Measurements from ENCODE around the gene PTPRS.
A peak's percentile ranks its signal among the peaks of the same experiment; 100 is the strongest.

The PTPRS gene

DNA sequence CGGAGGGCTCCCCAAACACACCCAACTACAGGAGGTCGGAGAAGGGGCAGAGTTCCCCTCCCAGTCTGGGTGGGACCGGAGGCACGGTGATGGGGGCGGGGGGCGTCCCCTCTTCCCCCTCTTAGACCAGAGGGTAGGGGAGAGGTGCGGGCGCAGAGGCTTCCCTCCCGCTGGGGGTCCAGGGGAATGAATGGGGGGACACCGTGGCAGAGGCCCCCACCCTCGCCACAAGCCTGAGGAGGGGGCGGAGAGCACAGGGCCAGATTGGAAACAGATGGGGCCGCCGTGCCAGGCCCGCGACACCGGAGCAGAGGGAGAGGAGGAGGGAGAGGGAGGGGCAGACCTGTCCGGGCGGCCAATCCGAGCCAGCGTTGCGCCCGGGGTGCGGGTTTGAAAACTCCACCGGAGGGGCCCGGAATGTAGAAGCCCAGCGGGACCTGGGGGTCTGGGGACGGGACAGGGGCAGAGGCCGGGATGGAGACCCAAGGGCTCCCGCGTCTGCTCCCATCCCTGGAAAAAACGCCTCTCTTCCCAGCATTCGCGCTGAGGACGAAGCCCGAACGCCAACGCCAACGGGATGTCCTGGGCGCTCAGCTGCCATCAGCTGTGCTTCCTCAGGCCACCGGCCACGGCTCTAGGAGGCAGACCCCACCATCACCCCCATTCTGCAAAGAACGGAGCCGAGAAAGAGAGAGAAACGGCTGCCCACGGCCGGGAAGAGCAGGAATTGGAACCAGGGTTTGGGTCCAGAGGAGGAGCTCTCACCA lies 46.8 kb downstream of the PTPRS start:
- POLR2A ChIA-PET: interaction anchor here (0.6 to 0.9 kb wide), 2 partner anchors 28 to 333 kb away, joined by 3 read pairs; no protein-coding TSS in a partner anchor
- CTCF ChIA-PET: interaction anchor here (1.3 to 1.7 kb wide), 2 partner anchors 12 to 28 kb away, joined by 3 read pairs; no protein-coding TSS in a partner anchor
- TF ChIP-seq, protein P1, sequence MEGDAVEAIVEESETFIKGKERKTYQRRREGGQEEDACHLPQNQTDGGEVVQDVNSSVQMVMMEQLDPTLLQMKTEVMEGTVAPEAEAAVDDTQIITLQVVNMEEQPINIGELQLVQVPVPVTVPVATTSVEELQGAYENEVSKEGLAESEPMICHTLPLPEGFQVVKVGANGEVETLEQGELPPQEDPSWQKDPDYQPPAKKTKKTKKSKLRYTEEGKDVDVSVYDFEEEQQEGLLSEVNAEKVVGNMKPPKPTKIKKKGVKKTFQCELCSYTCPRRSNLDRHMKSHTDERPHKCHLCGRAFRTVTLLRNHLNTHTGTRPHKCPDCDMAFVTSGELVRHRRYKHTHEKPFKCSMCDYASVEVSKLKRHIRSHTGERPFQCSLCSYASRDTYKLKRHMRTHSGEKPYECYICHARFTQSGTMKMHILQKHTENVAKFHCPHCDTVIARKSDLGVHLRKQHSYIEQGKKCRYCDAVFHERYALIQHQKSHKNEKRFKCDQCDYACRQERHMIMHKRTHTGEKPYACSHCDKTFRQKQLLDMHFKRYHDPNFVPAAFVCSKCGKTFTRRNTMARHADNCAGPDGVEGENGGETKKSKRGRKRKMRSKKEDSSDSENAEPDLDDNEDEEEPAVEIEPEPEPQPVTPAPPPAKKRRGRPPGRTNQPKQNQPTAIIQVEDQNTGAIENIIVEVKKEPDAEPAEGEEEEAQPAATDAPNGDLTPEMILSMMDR (IDR thresholded peaks at IDR 0.05; ENCODE audit: control extremely low read depth, extremely low read depth, low read depth, missing control alignments): no peak
- no peak for DNase-seq (ENCODE audit: extremely low spot score)

DNA sequence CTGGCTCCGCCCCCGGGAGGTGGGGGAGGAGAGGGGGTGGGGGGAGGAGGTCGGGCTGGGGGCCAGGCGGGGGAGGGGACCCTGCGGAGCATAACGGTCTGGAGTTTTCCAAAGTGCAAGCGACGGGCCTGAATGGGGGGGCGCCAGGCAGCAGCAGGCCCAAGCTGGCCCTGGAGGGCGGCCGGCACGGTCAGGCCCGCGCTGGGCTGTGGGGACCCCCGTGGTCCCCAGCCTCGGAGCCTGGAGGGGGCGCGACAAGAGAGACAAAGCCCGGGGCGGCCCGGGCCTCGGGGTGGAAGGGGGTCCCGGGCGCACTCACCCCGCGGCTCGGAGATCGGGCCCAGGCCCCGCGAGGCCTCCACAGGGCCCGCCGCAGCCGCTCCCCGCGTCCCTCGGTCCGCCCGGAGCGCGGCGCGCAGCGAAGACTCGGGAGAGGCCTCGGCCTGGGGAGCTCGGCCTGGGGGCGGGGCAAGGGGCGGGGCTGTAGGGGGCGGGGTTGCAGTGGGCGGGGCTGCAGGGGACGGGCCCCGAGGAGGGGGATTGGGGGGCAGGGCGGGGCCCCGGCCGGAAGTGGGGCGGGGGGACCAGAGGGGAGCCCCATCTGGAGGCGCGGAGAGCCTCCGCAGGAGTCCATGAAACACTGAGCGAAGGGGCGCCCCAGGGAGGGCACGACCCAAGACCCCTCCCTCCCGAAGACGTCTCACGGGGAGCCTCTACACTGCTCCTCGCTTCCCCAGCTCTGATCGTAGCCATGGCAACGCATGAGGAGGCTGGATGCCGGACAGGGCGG lies 47.6 kb downstream of the PTPRS start:
- DNase-seq (ENCODE audit: extremely low spot score): peak; percentile 86
- ChIA-PET POLR2A (interaction anchor here (0.6 to 0.9 kb wide), 4 partner anchors 29 to 535 kb away, joined by 3 to 5 read pairs (median 4); no protein-coding TSS in a partner anchor), CTCF (interaction anchor here (0.7 to 1.7 kb wide), 4 partner anchors 12 to 66 kb away, joined by 3 read pairs; no protein-coding TSS in a partner anchor)
- TF ChIP-seq, protein P1 (IDR thresholded peaks at IDR 0.05; ENCODE audit: control extremely low read depth, extremely low read depth, low read depth, missing control alignments): no peak

DNA sequence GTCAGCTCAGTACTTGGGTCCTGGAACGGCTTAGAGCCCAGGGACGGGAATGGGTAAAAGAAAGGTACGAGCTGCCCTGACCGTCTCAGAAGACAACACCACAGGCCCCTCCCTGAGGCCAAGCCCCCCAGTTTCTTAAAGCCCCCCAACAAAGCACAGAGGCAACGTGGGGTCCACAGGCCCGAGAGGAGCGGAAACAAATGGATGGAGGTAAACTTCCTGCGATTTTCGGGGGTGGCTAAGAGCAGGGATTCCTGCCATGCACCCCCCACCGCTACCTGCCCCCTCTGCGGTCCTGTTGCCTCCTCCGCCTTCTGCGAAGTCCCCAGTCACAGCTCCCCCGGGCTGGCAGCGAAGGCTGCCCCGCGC lies 48.2 kb downstream of the PTPRS start:
- DNase-seq (ENCODE audit: extremely low spot score): no peak
- TF ChIP-seq, protein P1 (IDR thresholded peaks at IDR 0.05; ENCODE audit: control extremely low read depth, extremely low read depth, low read depth, missing control alignments): no peak
- ChIA-PET POLR2A (interaction anchor here (0.6 to 0.7 kb wide), 2 partner anchors 93 to 536 kb away, joined by 4 to 5 read pairs; no protein-coding TSS in a partner anchor), CTCF (interaction anchor here (0.7 to 0.9 kb wide), 2 partner anchors 29 to 66 kb away, joined by 3 read pairs; no protein-coding TSS in a partner anchor)

DNA sequence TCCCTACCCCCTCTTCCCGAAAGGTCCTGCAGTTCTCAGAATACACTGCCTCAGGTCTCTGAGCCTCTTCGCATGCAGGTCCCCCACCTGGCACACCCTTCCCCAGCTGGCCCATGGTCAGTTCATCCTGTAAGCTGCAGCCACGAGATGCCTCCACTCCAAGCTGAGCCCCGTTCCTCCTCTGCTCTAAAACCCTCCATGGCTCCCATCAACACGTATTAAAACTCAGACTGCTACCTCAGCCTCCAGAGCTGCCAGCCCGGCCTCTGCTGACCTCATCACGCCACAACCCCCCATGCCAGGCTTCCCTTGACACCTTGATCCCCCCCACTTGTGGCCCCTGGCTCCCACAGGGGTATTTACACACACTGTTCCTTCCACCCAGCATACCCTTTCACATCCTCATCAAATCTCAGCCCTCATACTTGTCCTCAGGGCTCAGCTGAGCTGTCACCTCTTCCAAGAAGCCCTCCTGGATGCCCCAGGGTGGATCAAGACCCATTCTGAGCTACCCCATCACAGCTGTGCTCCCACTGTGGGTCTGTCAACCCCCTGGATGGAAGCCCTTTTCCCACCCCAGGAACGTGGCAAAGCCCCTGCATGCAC lies 48.9 kb downstream of the PTPRS start:
- CTCF ChIA-PET: interaction anchor here (0.7 to 0.9 kb wide), 2 partner anchors 30 to 65 kb away, joined by 3 read pairs; no protein-coding TSS in a partner anchor

More for the DNA sequence above, 48.9 kb downstream of the PTPRS start:
- TF ChIP-seq, protein P1 (IDR thresholded peaks at IDR 0.05; ENCODE audit: control extremely low read depth, extremely low read depth, low read depth, missing control alignments): no peak
- POLR2A ChIA-PET: no interaction called here
- no peak for DNase-seq (ENCODE audit: extremely low spot score)
